GM19193 (cell line): ENCODE measurements around the gene FILIP1L.

ENCODE experiments used
- POLR2A ChIP-seq: IDR thresholded peaks from 4 replicates; pipeline ENCODE4 v1.6.1; 2011; ENCODE audit not compliant: insufficient read depth, insufficient read length; ENCODE audit errors: extremely low read depth

FILIP1L gene

GRCh38 chr3:100075196-100075595, 39.1 kb downstream of the FILIP1L start:
- TF ChIP-seq POLR2A: no peak

GRCh38 chr3:100073714-100074307, 40.5 kb downstream of the FILIP1L start:
- TF ChIP-seq POLR2A: no peak

- TF ChIP-seq POLR2A: no peak
These were observed 41.1 kb downstream of the FILIP1L start for GRCh38 chr3:100073049-100073713.

- no peak for TF ChIP-seq POLR2A
These were observed 41.8 kb downstream of the FILIP1L start for GRCh38 chr3:100072326-100073048.

GRCh38 chr3:100069472-100069871, 44.8 kb downstream of the FILIP1L start:
- no peak for TF ChIP-seq POLR2A

GRCh38 chr3:100068826-100069225, 45.5 kb downstream of the FILIP1L start:
- no peak for TF ChIP-seq POLR2A

GRCh38 chr3:100067589-100067988, 46.7 kb downstream of the FILIP1L start:
- TF ChIP-seq POLR2A: no peak

- no peak for TF ChIP-seq POLR2A
These were observed 50.3 kb downstream of the FILIP1L start for GRCh38 chr3:100063929-100064461.

- TF ChIP-seq POLR2A: no peak
These were observed 51.6 kb downstream of the FILIP1L start for GRCh38 chr3:100062665-100063064.

GRCh38 chr3:100060685-100061484, 53.4 kb downstream of the FILIP1L start:
- TF ChIP-seq POLR2A: no peak

- TF ChIP-seq POLR2A: no peak
These were observed 54.8 kb downstream of the FILIP1L start for GRCh38 chr3:100059472-100059871.

- no peak for TF ChIP-seq POLR2A
These were observed 56.4 kb downstream of the FILIP1L start for GRCh38 chr3:100057716-100058575.

- no peak for TF ChIP-seq POLR2A
These were observed 60.2 kb downstream of the FILIP1L start for GRCh38 chr3:100053951-100054620.
